ENCODE data around the gene SLC38A1. TPM values are rescaled to one million over a fixed set of nuclear protein-coding genes. Genes with fewer than 3 reads are reported as not detected.

SLC38A1 gene
- total RNA-seq, 1 experiment from 2014 or later = 259 TPM

DNA sequence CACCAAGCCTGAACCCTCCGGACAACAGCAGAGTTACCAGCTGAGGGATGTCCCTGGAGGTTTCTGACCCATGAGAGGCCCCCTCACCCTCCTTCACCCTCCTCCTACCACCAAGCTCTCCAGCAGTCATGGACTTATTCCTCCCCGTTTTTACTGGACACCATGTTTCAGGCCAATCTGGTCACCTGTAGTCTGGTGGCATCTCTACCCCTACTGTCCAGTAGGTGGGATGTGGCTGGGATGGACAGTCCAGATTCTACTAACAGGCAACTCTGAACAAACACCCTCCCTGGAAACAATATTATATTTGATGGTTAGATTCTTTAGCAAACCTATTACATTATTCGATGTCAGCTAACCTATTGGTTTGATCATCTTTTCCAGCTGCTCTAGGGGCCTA lies 83.2 kb downstream of the SLC38A1 start:
- no peaks in the 10 kb centered on the region for H3K4me1 Mint-ChIP-seq (ENCODE audit: low read depth, unreplicated experiment)
- no peak overlapping the region for H3K27ac Mint-ChIP-seq (ENCODE audit: unreplicated experiment)
- H3K4me1 ChIP-seq = no peaks in the 10 kb centered on the region
- H3K9me3 ChIP-seq = no peaks in the 10 kb centered on the region
- TF ChIP-seq, protein P1, sequence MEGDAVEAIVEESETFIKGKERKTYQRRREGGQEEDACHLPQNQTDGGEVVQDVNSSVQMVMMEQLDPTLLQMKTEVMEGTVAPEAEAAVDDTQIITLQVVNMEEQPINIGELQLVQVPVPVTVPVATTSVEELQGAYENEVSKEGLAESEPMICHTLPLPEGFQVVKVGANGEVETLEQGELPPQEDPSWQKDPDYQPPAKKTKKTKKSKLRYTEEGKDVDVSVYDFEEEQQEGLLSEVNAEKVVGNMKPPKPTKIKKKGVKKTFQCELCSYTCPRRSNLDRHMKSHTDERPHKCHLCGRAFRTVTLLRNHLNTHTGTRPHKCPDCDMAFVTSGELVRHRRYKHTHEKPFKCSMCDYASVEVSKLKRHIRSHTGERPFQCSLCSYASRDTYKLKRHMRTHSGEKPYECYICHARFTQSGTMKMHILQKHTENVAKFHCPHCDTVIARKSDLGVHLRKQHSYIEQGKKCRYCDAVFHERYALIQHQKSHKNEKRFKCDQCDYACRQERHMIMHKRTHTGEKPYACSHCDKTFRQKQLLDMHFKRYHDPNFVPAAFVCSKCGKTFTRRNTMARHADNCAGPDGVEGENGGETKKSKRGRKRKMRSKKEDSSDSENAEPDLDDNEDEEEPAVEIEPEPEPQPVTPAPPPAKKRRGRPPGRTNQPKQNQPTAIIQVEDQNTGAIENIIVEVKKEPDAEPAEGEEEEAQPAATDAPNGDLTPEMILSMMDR (IDR thresholded peaks at IDR 0.05; ENCODE audit: insufficient read depth in 1 of 2, low read depth in 1 of 2, low read length in 1 of 2, severe bottlenecking in 1 of 2, unreplicated experiment in 1 of 2) = no peak
- H3K4me3 ChIP-seq (ENCODE audit: low read depth, low read length) = no peak overlapping the region
- POLR2A ChIA-PET = no interaction called here
- BruUV-seq (replicated peaks) = no TSS peak
- no peak overlapping the region for H3K4me3 Mint-ChIP-seq (ENCODE audit: unreplicated experiment)
- CTCF ChIA-PET = no interaction called here
- H3K36me3 ChIP-seq (ENCODE audit: control insufficient read depth, insufficient read depth, low read length) = no peaks in the 10 kb centered on the region; the same call in 1 of the 2 replicates
- H3K27me3 ChIP-seq (replicated peaks; ENCODE audit: control insufficient read depth, insufficient read depth, low read length) = no peaks in the 10 kb centered on the region
- intact Hi-C loops (cut with micrococcal nuclease; ENCODE audit: unreplicated experiment) = loop anchor here (10.0 kb wide), 1 partner anchor 111 kb away; no protein-coding TSS in a partner anchor
- no peaks in the 10 kb centered on the region for H3K27me3 Mint-ChIP-seq (ENCODE audit: insufficient read depth, unreplicated experiment)
- H3K9me3 Mint-ChIP-seq (ENCODE audit: unreplicated experiment) = no peaks in the 10 kb centered on the region
- no peak for DNase-seq
- peaks cover 68% of the 10 kb centered on the region for H3K36me3 Mint-ChIP-seq (ENCODE audit: insufficient read depth, unreplicated experiment)

DNA sequence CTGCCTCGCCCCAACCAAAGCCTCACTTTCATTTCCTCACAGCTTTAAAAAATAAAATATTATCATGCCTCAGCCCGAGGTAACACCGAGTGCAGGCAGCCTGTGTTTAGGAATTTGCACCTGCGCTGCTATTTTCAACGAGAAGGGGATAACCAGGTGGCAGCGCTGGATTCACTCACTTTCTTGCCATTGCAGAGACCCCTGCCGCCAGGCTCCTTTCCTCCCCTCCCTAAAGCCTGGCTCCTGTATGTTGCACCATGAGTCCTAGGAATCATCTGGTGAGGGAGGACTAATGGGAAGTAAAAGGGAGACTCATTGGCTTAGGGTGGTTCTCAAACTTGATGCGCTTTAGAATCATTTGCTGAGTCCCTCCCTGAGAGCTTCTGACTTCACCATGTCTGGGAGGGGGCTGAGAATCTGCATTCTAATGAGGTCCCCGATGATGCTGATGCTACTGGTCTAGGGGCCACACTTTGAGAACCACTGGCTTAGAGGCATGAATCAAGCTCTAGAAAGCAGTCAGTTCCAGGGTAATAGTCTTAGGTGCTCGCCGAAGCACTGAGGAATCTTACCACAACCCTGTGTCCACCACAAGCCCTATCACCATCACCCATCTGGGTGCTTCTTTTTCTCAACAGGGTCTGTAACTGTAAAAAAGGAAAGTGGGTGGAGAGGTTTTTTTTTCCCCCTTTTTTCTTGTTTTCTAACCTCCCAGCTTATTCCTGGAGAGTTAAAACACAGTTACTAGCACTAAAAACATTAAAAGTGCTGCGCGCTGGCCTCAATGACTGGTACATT lies 83.8 kb downstream of the SLC38A1 start:
- intact Hi-C loops (cut with micrococcal nuclease; ENCODE audit: unreplicated experiment) = loop anchor here (5.0 to 10.0 kb wide), 2 partner anchors 110 to 193 kb away; partner anchors contain the start of gene SCAF11
- TF ChIP-seq, protein P1 (IDR thresholded peaks at IDR 0.05; ENCODE audit: insufficient read depth in 1 of 2, low read depth in 1 of 2, low read length in 1 of 2, severe bottlenecking in 1 of 2, unreplicated experiment in 1 of 2) = no peak
- CTCF ChIA-PET = no interaction called here
- no peak for DNase-seq
- H3K9me3 ChIP-seq = no peaks in the 10 kb centered on the region
- Mint-ChIP-seq H3K9me3 (ENCODE audit: unreplicated experiment) (no peaks in the 10 kb centered on the region), H3K27me3 (ENCODE audit: insufficient read depth, unreplicated experiment) (no peaks in the 10 kb centered on the region), H3K4me3 (ENCODE audit: unreplicated experiment) (no peak overlapping the region), H3K36me3 (ENCODE audit: insufficient read depth, unreplicated experiment) (peaks cover 61% of the 10 kb centered on the region), H3K4me1 (ENCODE audit: low read depth, unreplicated experiment) (no peaks in the 10 kb centered on the region), H3K27ac (ENCODE audit: unreplicated experiment) (no peak overlapping the region)
- H3K4me1 ChIP-seq = 0 out of 2 replicates have a peak, but pooled peaks cover 3% of the 10 kb centered on the region
- POLR2A ChIA-PET = no interaction called here
- no peaks in the 10 kb centered on the region; the same call in 1 of the 2 replicates for H3K36me3 ChIP-seq (ENCODE audit: control insufficient read depth, insufficient read depth, low read length)
- BruUV-seq (replicated peaks) = no TSS peak
- no peaks in the 10 kb centered on the region for H3K27me3 ChIP-seq (replicated peaks; ENCODE audit: control insufficient read depth, insufficient read depth, low read length)
- H3K4me3 ChIP-seq (ENCODE audit: low read depth, low read length) = no peak overlapping the region

DNA sequence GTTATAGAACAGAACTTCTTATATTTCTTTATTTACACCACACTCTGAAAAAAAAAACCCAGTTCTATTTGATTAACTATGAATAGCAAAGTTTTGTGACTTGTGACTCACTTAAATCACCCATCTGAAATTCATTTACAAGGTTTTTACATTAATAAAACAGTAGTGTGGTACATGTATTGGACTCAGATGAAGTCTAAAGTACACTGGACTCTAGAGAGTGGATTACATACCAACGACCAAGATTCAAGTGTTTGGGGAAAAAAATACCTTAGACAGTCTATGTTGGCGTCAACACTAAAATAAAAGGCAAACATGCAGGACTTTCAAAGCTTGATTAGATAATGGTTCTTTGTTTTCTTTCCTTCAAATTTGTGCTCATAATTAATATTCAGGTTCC lies 85.7 kb downstream of the SLC38A1 start:
- no peaks in the 10 kb centered on the region for H3K9me3 Mint-ChIP-seq (ENCODE audit: unreplicated experiment)
- no peak overlapping the region for H3K4me3 Mint-ChIP-seq (ENCODE audit: unreplicated experiment)
- TF ChIP-seq, protein P1 (IDR thresholded peaks at IDR 0.05; ENCODE audit: insufficient read depth in 1 of 2, low read depth in 1 of 2, low read length in 1 of 2, severe bottlenecking in 1 of 2, unreplicated experiment in 1 of 2) = no peak

More for the DNA sequence above, 85.7 kb downstream of the SLC38A1 start:
- BruUV-seq (replicated peaks) = no TSS peak
- no peaks in the 10 kb centered on the region for H3K27me3 ChIP-seq (replicated peaks; ENCODE audit: control insufficient read depth, insufficient read depth, low read length)
- H3K4me3 ChIP-seq (ENCODE audit: low read depth, low read length) = no peak overlapping the region
- CTCF ChIA-PET = no interaction called here
- 0 out of 2 replicates have a peak, but pooled peaks cover 8% of the 10 kb centered on the region for H3K4me1 ChIP-seq
- POLR2A ChIA-PET = no interaction called here
- H3K27me3 Mint-ChIP-seq (ENCODE audit: insufficient read depth, unreplicated experiment) = no peaks in the 10 kb centered on the region
- intact Hi-C loops (cut with micrococcal nuclease; ENCODE audit: unreplicated experiment) = loop anchor here (5.0 to 10.0 kb wide), 2 partner anchors 108 to 191 kb away; partner anchors contain the start of gene SCAF11
- H3K36me3 Mint-ChIP-seq (ENCODE audit: insufficient read depth, unreplicated experiment) = peaks cover 42% of the 10 kb centered on the region
- H3K9me3 ChIP-seq = no peaks in the 10 kb centered on the region
- no peaks in the 10 kb centered on the region; the same call in 1 of the 2 replicates for H3K36me3 ChIP-seq (ENCODE audit: control insufficient read depth, insufficient read depth, low read length)
- no peak overlapping the region for H3K27ac Mint-ChIP-seq (ENCODE audit: unreplicated experiment)
- H3K4me1 Mint-ChIP-seq (ENCODE audit: low read depth, unreplicated experiment) = no peaks in the 10 kb centered on the region
- DNase-seq = no peak
